ENCODE results near the gene ITGAE. TPM values are rescaled to one million over a fixed set of nuclear protein-coding genes. Genes with fewer than 3 reads are reported as not detected.

ITGAE gene
- total RNA-seq, 2 donors from 2014 or later, result 9.1 to 12.9 TPM

DNA sequence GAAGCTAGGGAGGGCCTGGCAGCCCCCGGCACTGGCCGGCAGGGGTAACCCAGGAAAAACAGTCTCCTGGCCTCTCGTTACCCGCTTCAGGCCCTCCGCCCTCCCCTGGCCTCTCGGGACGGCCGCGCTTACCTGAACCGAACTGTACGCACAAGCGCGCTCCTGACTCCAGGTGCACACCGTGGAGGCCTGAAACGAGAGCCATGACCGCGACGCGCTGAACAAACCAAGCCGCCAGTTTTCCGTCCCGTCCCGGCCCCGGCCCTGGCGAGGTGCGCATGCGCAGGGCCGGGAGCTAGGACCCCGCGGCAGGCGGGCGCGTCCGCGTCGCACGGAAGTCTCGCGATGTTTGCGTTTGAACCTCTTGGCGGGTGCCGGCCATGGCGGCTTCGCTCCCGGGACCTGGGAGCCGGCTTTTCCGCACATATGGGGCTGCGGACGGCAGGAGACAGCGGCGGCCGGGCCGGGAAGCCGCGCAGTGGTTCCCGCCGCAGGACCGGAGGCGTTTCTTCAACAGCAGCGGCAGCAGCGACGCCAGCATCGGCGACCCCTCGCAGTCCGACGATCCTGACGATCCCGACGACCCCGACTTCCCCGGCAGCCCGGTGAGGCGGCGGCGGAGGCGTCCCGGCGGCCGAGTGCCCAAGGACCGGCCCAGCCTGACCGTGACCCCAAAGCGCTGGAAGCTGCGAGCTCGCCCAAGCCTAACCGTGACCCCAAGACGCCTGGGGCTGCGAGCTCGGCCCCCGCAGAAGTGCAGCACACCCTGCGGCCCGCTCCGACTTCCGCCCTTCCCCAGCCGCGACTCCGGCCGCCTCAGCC is 77.2 kb downstream of the ITGAE start, which contains the start of gene HASPIN:
Gene HASPIN, plus strand, starts transcription at position 348 of the 822 bp plus-strand sequence. Its CDS starts 33 bp downstream, at position 381.
- Histone ChIP-seq H3K9me3 (no peaks in the 10 kb centered on the region), H3K27ac (peak within 1 kb of the TSS; percentile 61 to 87 (median 73)), H3K27me3 (no peaks in the 10 kb centered on the region), H3K4me3 (peak within 1 kb of the TSS; percentile 72 to 79), H3K4me1 (peaks cover 22% of the 10 kb centered on the region), H3K36me3 (replicated peaks in 1 of 2; ENCODE audit: insufficient read depth in 1 of 2, low read depth in 2 of 2) (peaks cover 0 to 3% of the 10 kb centered on the region in 2 donors)
- intact Hi-C loops (cut with DNase I), result no loop called here
- DNase-seq (peak; percentile 91 to 94 (median 91)), ATAC-seq (peak; percentile 98)
- 0% methylated on average over 11 to 97 of the region's 98 CpGs for WGBS, 2 donors
- peak in 2 of 3 donors; percentile 64 to 67 for TF ChIP-seq POLR2A (IDR thresholded peaks at IDR 0.05)
- TF ChIP-seq, protein P1, sequence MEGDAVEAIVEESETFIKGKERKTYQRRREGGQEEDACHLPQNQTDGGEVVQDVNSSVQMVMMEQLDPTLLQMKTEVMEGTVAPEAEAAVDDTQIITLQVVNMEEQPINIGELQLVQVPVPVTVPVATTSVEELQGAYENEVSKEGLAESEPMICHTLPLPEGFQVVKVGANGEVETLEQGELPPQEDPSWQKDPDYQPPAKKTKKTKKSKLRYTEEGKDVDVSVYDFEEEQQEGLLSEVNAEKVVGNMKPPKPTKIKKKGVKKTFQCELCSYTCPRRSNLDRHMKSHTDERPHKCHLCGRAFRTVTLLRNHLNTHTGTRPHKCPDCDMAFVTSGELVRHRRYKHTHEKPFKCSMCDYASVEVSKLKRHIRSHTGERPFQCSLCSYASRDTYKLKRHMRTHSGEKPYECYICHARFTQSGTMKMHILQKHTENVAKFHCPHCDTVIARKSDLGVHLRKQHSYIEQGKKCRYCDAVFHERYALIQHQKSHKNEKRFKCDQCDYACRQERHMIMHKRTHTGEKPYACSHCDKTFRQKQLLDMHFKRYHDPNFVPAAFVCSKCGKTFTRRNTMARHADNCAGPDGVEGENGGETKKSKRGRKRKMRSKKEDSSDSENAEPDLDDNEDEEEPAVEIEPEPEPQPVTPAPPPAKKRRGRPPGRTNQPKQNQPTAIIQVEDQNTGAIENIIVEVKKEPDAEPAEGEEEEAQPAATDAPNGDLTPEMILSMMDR (IDR thresholded peaks at IDR 0.05), result peak in 4 of 7 experiments; percentile 15 to 49 (median 40)

- intact Hi-C loops (cut with DNase I), result no loop called here
- Histone ChIP-seq H3K36me3 (replicated peaks in 1 of 2; ENCODE audit: insufficient read depth in 1 of 2, low read depth in 2 of 2) (peaks cover 0 to 3% of the 10 kb centered on the region in 2 donors), H3K9me3 (no peaks in the 10 kb centered on the region), H3K4me3 (peak overlapping the region; percentile 72 to 79), H3K27me3 (no peaks in the 10 kb centered on the region), H3K27ac (peak overlapping the region; percentile 61 to 87 (median 73)), H3K4me1 (peaks cover 22% of the 10 kb centered on the region)
- no peak for TF ChIP-seq POLR2A (IDR thresholded peaks at IDR 0.05)
- TF ChIP-seq, protein P1 (IDR thresholded peaks at IDR 0.05), result no peak
- ATAC-seq (no peak), DNase-seq (no peak)
- WGBS, 2 donors, result 1 to 2% methylated on average over 13 of the region's 13 CpGs
Observed at GRCh38 chr17:3723188-3723555, 77.8 kb downstream of the ITGAE start.

DNA sequence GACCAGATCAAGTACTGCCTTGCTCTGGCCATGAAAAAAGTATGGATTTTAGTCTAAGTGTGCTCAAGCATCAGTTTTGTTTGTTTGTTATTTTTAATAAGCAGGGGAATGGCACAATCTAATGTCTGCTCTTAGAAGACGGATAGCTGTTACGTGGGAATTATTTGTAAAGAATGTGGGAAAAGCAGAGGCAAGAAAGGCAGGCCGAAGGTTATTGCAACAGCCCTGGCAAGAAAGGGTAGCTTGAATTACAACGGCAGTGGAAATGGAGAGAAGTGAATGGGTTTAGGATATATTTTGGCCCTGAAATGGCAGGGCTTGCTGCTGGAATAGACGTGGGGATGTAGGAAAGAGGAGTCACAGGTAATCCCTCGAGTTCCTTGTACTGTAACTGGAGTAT is 78.3 kb downstream of the ITGAE start:
- TF ChIP-seq, protein P1 (IDR thresholded peaks at IDR 0.05), result no peak
- no peak for TF ChIP-seq POLR2A (IDR thresholded peaks at IDR 0.05)
- H3K27me3 ChIP-seq, result no peaks in the 10 kb centered on the region
- H3K4me3 ChIP-seq, result peak overlapping the region; percentile 72 to 79
- ATAC-seq (no peak), DNase-seq (no peak)
- H3K4me1 ChIP-seq, result peaks cover 22% of the 10 kb centered on the region
- no peaks in the 10 kb centered on the region for H3K9me3 ChIP-seq
- intact Hi-C loops (cut with DNase I), result no loop called here
- peak overlapping the region in 2 of 4 donors; percentile 61 to 87 for H3K27ac ChIP-seq
- H3K36me3 ChIP-seq (replicated peaks in 1 of 2; ENCODE audit: insufficient read depth in 1 of 2, low read depth in 2 of 2), result peaks cover 0 to 3% of the 10 kb centered on the region in 2 donors
- WGBS, 2 donors, result 20 to 26% methylated on average over 6 of the region's 6 CpGs

- no peaks in the 10 kb centered on the region for H3K27me3 ChIP-seq
- H3K36me3 ChIP-seq (replicated peaks in 1 of 2; ENCODE audit: insufficient read depth in 1 of 2, low read depth in 2 of 2), result peaks cover 8 to 23% of the 10 kb centered on the region in 2 donors
- no peak overlapping the region for H3K4me3 ChIP-seq
- peaks cover 17% of the 10 kb centered on the region for H3K4me1 ChIP-seq
- TF ChIP-seq, protein P1 (IDR thresholded peaks at IDR 0.05), result no peak
- no peak for TF ChIP-seq POLR2A (IDR thresholded peaks at IDR 0.05)
- H3K27ac ChIP-seq, result no peak overlapping the region
- ATAC-seq (no peak), DNase-seq (no peak)
- no peaks in the 10 kb centered on the region for H3K9me3 ChIP-seq
- intact Hi-C loops (cut with DNase I), result no loop called here
Observed at GRCh38 chr17:3719265-3719664, 81.7 kb downstream of the ITGAE start.
